Measurements from ENCODE around the gene IDH1.

The IDH1 gene

DNA sequence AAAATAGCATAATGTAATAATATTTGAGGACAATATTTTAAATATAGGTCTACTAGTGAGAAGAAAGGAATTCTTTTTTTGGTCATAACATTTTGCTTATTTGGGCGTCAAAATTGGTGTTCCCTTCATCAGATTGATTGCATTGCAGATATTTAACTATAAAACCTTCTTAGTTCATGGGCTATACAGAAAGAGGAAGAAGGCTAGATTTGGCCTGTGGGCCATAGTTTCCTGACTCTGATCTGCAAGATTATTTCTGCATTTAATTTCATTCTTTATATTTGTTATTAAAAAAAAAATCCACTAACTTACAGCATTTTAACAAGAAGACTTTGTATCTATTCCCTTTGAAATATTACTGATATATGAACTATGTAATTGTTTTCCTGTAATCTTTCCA lies 43.1 kb upstream of the IDH1 start:
- no peak for DNase-seq (ENCODE audit: low read depth in 1 of 2, low spot score in 1 of 2)
- H3K27ac ChIP-seq (replicated peaks) = no peak overlapping the region
- no peaks in the 10 kb centered on the region for H3K27me3 ChIP-seq (ENCODE audit: insufficient read depth, poor library complexity, severe bottlenecking)
- no peak for TF ChIP-seq POLR2AphosphoS5 (IDR thresholded peaks at IDR 0.05; ENCODE audit: low read depth)
- TF ChIP-seq, protein P1, sequence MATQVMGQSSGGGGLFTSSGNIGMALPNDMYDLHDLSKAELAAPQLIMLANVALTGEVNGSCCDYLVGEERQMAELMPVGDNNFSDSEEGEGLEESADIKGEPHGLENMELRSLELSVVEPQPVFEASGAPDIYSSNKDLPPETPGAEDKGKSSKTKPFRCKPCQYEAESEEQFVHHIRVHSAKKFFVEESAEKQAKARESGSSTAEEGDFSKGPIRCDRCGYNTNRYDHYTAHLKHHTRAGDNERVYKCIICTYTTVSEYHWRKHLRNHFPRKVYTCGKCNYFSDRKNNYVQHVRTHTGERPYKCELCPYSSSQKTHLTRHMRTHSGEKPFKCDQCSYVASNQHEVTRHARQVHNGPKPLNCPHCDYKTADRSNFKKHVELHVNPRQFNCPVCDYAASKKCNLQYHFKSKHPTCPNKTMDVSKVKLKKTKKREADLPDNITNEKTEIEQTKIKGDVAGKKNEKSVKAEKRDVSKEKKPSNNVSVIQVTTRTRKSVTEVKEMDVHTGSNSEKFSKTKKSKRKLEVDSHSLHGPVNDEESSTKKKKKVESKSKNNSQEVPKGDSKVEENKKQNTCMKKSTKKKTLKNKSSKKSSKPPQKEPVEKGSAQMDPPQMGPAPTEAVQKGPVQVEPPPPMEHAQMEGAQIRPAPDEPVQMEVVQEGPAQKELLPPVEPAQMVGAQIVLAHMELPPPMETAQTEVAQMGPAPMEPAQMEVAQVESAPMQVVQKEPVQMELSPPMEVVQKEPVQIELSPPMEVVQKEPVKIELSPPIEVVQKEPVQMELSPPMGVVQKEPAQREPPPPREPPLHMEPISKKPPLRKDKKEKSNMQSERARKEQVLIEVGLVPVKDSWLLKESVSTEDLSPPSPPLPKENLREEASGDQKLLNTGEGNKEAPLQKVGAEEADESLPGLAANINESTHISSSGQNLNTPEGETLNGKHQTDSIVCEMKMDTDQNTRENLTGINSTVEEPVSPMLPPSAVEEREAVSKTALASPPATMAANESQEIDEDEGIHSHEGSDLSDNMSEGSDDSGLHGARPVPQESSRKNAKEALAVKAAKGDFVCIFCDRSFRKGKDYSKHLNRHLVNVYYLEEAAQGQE (IDR thresholded peaks at IDR 0.05; ENCODE audit: insufficient replicate concordance, low read depth) = no peak
- TF ChIP-seq SPI1 (IDR thresholded peaks at IDR 0.05; ENCODE audit: borderline replicate concordance, low read depth) = no peak; the same call in 1 of the 2 replicates
- no peak for TF ChIP-seq GABPA (IDR thresholded peaks at IDR 0.05; ENCODE audit: low read depth)
- TF ChIP-seq, protein P2, sequence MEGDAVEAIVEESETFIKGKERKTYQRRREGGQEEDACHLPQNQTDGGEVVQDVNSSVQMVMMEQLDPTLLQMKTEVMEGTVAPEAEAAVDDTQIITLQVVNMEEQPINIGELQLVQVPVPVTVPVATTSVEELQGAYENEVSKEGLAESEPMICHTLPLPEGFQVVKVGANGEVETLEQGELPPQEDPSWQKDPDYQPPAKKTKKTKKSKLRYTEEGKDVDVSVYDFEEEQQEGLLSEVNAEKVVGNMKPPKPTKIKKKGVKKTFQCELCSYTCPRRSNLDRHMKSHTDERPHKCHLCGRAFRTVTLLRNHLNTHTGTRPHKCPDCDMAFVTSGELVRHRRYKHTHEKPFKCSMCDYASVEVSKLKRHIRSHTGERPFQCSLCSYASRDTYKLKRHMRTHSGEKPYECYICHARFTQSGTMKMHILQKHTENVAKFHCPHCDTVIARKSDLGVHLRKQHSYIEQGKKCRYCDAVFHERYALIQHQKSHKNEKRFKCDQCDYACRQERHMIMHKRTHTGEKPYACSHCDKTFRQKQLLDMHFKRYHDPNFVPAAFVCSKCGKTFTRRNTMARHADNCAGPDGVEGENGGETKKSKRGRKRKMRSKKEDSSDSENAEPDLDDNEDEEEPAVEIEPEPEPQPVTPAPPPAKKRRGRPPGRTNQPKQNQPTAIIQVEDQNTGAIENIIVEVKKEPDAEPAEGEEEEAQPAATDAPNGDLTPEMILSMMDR (IDR thresholded peaks at IDR 0.05; ENCODE audit: insufficient read depth, low read length) = no peak
- no peak overlapping the region for H3K4me3 ChIP-seq (replicated peaks; ENCODE audit: insufficient read depth, low read length)

DNA sequence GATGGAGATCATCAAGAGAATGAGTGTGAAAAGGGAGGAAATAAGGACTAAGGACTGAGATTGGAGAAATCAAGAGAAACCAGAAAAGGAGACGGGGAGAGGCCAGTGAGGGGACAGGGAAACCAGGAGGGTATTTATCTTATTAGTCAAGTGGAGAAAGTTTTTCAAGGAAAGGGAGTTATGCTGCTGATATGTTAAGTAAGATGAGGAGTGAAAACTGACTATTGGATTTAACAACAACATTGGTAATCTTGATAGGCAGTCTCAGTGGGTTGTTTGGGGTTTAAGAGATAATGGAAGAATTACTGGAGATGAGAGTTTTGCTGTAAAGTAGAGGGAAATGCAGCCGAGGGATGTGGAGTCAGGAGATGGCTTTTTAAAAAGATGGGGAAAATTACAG lies 41.7 kb upstream of the IDH1 start:
- TF ChIP-seq GABPA (IDR thresholded peaks at IDR 0.05; ENCODE audit: low read depth) (no peak), POLR2AphosphoS5 (IDR thresholded peaks at IDR 0.05; ENCODE audit: low read depth) (no peak), SPI1 (IDR thresholded peaks at IDR 0.05; ENCODE audit: borderline replicate concordance, low read depth) (no peak)
- TF ChIP-seq, protein P2 (IDR thresholded peaks at IDR 0.05; ENCODE audit: insufficient read depth, low read length) = no peak
- TF ChIP-seq, protein P1 (IDR thresholded peaks at IDR 0.05; ENCODE audit: insufficient replicate concordance, low read depth) = no peak
- Histone ChIP-seq H3K4me3 (replicated peaks; ENCODE audit: insufficient read depth, low read length) (no peak overlapping the region), H3K27ac (replicated peaks) (no peak overlapping the region), H3K27me3 (ENCODE audit: insufficient read depth, poor library complexity, severe bottlenecking) (no peaks in the 10 kb centered on the region)
- no peak for DNase-seq (ENCODE audit: low read depth in 1 of 2, low spot score in 1 of 2)

DNA sequence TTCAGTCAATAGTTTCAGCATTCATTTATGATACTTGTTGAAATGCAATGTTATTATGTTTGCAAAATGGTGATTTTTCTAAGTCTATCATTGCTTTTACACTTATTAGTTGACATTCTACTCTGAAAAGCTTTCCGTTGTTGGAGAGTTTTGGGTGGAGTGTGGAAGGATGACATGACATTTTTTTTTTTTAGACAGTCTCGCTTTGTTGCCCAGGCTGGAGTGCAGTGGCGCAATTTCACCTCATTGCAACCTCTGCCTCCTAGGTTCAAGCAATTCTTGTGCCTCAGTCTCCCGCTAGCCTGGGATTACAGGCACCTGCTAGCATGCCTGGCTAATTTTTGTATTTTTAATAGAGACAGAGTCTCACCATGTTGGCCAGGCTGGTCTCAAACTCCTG lies 41.0 kb upstream of the IDH1 start:
- Histone ChIP-seq H3K27me3 (ENCODE audit: insufficient read depth, poor library complexity, severe bottlenecking) (no peaks in the 10 kb centered on the region), H3K4me3 (replicated peaks; ENCODE audit: insufficient read depth, low read length) (no peak overlapping the region), H3K27ac (replicated peaks) (no peak overlapping the region)
- no peak for DNase-seq (ENCODE audit: low read depth in 1 of 2, low spot score in 1 of 2)
- TF ChIP-seq SPI1 (IDR thresholded peaks at IDR 0.05; ENCODE audit: borderline replicate concordance, low read depth) (no peak), POLR2AphosphoS5 (IDR thresholded peaks at IDR 0.05; ENCODE audit: low read depth) (no peak), GABPA (IDR thresholded peaks at IDR 0.05; ENCODE audit: low read depth) (no peak)
- TF ChIP-seq, protein P2 (IDR thresholded peaks at IDR 0.05; ENCODE audit: insufficient read depth, low read length) = no peak
- TF ChIP-seq, protein P1 (IDR thresholded peaks at IDR 0.05; ENCODE audit: insufficient replicate concordance, low read depth) = no peak

Data from HL-60 (cell line).